ENCODE results near the gene RAB30.

GRCh38 chr11:82974851-82975250, 96.8 kb downstream of the RAB30 start:
- TF ChIP-seq MYC (IDR thresholded peaks at IDR 0.05; ENCODE audit: low read depth, low read length) (no peak), CTCF (IDR thresholded peaks at IDR 0.05; ENCODE audit: extremely low read depth in 1 of 2, insufficient read depth in 1 of 2, low read depth in 1 of 2, low read length in 2 of 2) (no peak), MAX (IDR thresholded peaks at IDR 0.05; ENCODE audit: insufficient read depth, insufficient read length) (no peak), EZH2 (IDR thresholded peaks at IDR 0.05; ENCODE audit: borderline replicate concordance, low read depth, low read length, severe bottlenecking) (no peak), JUN (IDR thresholded peaks at IDR 0.05; ENCODE audit: borderline replicate concordance, insufficient read depth, insufficient read length, low read depth) (no peak), POLR2A (IDR thresholded peaks at IDR 0.05; ENCODE audit: low read depth, low read length) (no peak), GATA2 (IDR thresholded peaks at IDR 0.05; ENCODE audit: insufficient read depth, insufficient read length, low read depth, low read length) (no peak), FOS (IDR thresholded peaks at IDR 0.05; ENCODE audit: borderline replicate concordance, insufficient read depth, low read length) (no peak)
